GM04503 (cell line): ENCODE data around the gene SCTR.
"Not testable (repeated sequence)": the region's sequence is repeated elsewhere in the genome, so short reads cannot be mapped to it uniquely, and the experiment has no call there.

ENCODE experiments used
- DNase-seq: peaks from one replicate; pipeline ENCODE4 v3.0.0-alpha.2; 2012; ENCODE audit warnings: low read depth

The SCTR gene

GRCh38 chr2:119408221-119408619, 116.1 kb downstream of the SCTR start:
- no peak for DNase-seq

DNA sequence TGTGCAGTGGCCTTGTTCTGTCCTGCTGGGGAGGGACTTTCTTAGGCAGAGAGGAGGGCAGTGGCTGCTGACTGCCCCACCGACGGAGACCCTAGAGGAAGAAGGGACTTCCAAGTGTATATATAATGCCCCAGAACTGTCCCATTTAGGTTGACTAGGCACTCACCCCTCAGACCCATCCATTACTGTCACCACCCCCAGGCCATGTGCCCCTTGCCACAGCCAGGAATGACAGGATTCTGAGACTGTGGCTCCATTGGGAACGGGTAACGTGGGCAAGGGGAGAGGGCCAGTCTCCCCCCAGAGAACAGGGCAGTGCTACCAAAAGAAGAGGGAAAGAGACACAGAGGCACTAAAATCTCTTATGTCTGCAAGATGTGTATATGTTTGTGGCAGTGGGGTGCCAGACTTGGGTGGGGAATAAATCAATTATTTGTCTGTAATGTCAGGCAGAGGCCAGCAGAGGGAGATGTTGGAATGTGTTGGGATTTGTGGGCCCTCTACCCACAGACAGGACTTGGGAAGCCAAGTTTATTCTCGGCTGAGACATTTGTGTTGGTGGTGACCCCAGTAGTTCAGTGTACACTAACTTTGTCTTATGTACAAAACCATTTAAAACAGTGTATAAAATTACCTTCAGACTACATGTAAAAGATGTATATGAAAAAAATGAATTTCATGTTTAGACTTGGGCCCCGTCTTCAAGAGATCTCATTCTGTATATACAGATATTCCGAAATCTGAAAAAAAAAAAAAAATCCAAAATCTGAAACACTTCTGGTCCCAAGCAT, 116.7 kb downstream of the SCTR start:
- no peak for DNase-seq

DNA sequence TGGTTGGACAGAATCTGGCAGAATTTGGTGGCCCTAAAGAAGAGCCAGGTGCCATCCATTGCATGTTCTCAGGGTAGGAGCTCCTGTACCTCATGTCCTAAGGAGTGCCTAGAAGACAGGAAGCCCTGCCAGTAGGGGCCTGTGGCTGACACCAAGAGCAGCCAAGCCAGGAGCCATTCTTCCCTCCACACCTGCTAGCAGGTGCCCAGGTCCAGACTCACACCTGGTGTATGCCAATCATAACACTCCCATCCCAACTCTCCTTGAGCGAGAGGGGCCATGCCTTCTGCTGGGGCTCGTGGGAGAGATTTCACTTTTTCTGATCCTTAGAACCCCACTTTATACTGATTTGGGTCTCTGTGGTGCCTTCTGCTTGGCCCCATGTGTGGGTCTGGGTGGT, 119.1 kb downstream of the SCTR start:
- DNase-seq = no peak

- not testable (repeated sequence) for DNase-seq
Measured at GRCh38 chr2:119403618-119404017, 120.7 kb downstream of the SCTR start.

- DNase-seq = no peak
Measured at GRCh38 chr2:119402645-119403560, 121.4 kb downstream of the SCTR start.

GRCh38 chr2:119402106-119402505, 122.2 kb downstream of the SCTR start:
- no peak for DNase-seq

DNA sequence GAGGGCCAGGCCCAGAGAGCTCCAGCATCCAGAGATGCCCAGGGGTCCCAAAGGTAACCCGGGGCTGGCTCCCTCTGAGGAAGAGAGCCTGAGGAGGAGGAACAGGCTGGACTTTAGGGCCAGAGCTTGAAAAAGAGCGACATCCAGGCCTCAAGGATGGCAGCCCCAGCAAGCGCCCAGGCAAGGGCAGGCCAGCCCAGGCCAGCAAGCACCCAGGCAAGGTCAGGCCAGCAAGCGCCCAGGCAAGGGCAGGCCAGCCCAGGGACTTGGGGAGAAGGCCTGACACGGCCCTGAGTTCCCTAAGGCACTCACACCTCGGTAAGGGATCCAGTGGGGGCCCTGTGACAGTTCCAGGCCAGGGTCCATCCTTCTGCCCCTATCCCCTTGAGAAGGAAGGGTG, 127.1 kb downstream of the SCTR start:
- DNase-seq = no peak

DNA sequence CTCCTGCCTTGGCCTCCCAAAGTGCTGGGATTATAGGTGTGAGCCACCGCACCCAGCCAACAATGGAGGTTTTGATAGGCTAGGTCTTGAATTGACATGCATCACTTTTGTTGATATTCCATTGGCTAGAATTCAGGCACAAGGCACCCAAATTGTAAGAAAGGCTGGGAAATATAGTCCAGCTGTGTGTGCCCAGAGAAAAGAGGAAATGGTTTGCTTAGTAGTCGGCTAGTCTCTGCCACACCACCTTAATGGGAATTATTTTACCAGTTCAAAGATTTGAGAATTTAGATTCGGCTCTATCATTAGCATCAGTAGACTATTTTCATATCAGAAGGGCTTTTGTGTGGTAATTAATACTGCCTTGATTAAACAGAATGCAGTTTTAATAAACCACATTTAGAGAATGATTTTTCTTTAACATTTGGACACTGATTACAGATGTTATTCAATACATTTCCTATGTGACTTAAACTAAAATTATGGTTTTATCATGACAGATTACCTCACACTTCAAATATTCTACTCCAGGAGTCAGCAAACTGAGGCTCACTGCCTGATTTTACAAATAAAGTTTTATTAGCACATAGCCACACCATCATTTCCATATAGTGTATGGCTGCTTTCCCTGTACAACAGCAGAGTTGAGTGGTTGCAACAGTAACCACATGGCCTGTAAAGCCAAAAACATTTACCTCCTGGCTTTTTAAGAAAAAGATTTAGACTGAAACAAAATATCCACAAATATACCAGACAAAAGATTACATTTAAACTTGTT, 130.1 kb downstream of the SCTR start:
- no peak for DNase-seq
